ENCODE data around the gene DERL3. TPM values are rescaled to one million over a fixed set of nuclear protein-coding genes. Genes with fewer than 3 reads are reported as not detected.
A peak's percentile ranks its signal among the peaks of the same experiment; 100 is the strongest.

DERL3 gene
- total RNA-seq, result 1 to 10 TPM in 6 of 9 donors, under 1 TPM in 2, not detected in 1; 0.36 to 3.7 (median 2.3) TPM
- polyA plus RNA-seq, result 1 to 10 TPM; 2.7 to 4.3 (median 3.8) TPM
- long read RNA-seq, donor 1, partial matches to known transcripts, result 0 of 1 reads
- long read RNA-seq, donor 1, other reads (novel, unspliced or antisense), result 0 of 1 reads
- long read RNA-seq, donor 2, result 0 reads
- long read RNA-seq, donor 3, result 0 reads
- long read RNA-seq, donor 4, result 0 reads
- long read RNA-seq, donor 5, partial matches to known transcripts, result 0 of 1 reads
- long read RNA-seq, donor 5, other reads (novel, unspliced or antisense), result 0 of 1 reads
- long read RNA-seq, donor 6, result 0 reads
- long read RNA-seq, donor 7, result 0 reads
- long read RNA-seq, donor 8, result 0 reads
- long read RNA-seq, donor 9, result 0 reads
- long read RNA-seq, donor 10, result 0 reads

GRCh38 chr22:23838681-23839468 lies at the start of gene DERL3:
TSS of gene DERL3 (minus strand) at chr22:23839006. CDS start at chr22:23838987, 19 bp downstream.
- peaks cover 0 to 16% of the 10 kb centered on the region in 2 donors for H3K36me3 ChIP-seq (replicated peaks in 1 of 2)
- H3K9me3 ChIP-seq (replicated peaks in 1 of 3), result no peaks in the 10 kb centered on the region
- intact Hi-C loops (cut with DNase I), result no loop called here
- no peak within 1 kb of the TSS for H3K27ac ChIP-seq
- H3K4me1 ChIP-seq (replicated peaks in 1 of 2), result peaks cover 6 to 15% of the 10 kb centered on the region in 2 donors
- no peaks in the 10 kb centered on the region for H3K27me3 ChIP-seq
- DNase-seq, result peak; percentile 97 to 100 (median 99)
- WGBS, 4 donors, result 0 to 4% (median 1%) methylated on average over 14 to 70 of the region's 70 CpGs
- no peak for TF ChIP-seq POLR2A (IDR thresholded peaks at IDR 0.05)
- TF ChIP-seq, protein P1, sequence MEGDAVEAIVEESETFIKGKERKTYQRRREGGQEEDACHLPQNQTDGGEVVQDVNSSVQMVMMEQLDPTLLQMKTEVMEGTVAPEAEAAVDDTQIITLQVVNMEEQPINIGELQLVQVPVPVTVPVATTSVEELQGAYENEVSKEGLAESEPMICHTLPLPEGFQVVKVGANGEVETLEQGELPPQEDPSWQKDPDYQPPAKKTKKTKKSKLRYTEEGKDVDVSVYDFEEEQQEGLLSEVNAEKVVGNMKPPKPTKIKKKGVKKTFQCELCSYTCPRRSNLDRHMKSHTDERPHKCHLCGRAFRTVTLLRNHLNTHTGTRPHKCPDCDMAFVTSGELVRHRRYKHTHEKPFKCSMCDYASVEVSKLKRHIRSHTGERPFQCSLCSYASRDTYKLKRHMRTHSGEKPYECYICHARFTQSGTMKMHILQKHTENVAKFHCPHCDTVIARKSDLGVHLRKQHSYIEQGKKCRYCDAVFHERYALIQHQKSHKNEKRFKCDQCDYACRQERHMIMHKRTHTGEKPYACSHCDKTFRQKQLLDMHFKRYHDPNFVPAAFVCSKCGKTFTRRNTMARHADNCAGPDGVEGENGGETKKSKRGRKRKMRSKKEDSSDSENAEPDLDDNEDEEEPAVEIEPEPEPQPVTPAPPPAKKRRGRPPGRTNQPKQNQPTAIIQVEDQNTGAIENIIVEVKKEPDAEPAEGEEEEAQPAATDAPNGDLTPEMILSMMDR (IDR thresholded peaks at IDR 0.05), result no peak
- H3K4me3 ChIP-seq, result peak within 1 kb of the TSS in 1 of 4 donors; percentile 36

- WGBS, 4 donors, result 82 to 97% (median 96%) methylated on average over 6 to 9 of the region's 9 CpGs; no CpG with 5 or more reads in 1 of the 4 donors
- TF ChIP-seq, protein P1 (IDR thresholded peaks at IDR 0.05), result no peak
- TF ChIP-seq POLR2A (IDR thresholded peaks at IDR 0.05), result no peak
- no peaks in the 10 kb centered on the region for H3K9me3 ChIP-seq (replicated peaks in 1 of 3)
- DNase-seq, result no peak
- H3K4me3 ChIP-seq, result no peak overlapping the region
- H3K27ac ChIP-seq, result no peak overlapping the region
- intact Hi-C loops (cut with DNase I), result no loop called here
- H3K36me3 ChIP-seq (replicated peaks in 1 of 2), result no peaks in the 10 kb centered on the region
- peaks cover 7 to 10% of the 10 kb centered on the region in 2 donors for H3K4me1 ChIP-seq (replicated peaks in 1 of 2)
- H3K27me3 ChIP-seq, result no peaks in the 10 kb centered on the region
Observed at GRCh38 chr22:23884140-23884539, 45.3 kb upstream of the DERL3 start.

DNA sequence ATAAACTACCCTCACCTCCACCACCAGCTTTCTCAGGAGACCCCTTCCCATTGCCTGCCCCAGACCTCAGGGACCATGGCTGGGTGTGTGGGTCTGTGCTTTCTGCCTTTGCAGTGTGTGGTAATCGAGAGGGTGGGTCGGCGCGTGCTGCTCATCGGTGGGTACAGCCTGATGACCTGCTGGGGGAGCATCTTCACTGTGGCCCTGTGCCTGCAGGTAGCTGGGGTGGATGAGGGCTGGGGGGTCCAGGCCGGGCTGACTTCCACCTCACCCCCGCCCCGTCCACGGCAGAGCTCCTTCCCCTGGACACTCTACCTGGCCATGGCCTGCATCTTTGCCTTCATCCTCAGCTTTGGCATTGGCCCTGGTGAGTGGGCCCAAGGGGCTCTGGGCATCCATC lies 44.9 kb upstream of the DERL3 start:
- DNase-seq, result no peak
- H3K27me3 ChIP-seq, result no peaks in the 10 kb centered on the region
- H3K36me3 ChIP-seq (replicated peaks in 1 of 2), result no peaks in the 10 kb centered on the region
- TF ChIP-seq, protein P1 (IDR thresholded peaks at IDR 0.05), result no peak
- TF ChIP-seq POLR2A (IDR thresholded peaks at IDR 0.05), result no peak
- intact Hi-C loops (cut with DNase I), result no loop called here
- H3K27ac ChIP-seq, result no peak overlapping the region
- WGBS, 4 donors, result 90 to 97% (median 95%) methylated on average over 2 to 9 of the region's 9 CpGs
- peaks cover 6 to 9% of the 10 kb centered on the region in 2 donors for H3K4me1 ChIP-seq (replicated peaks in 1 of 2)
- no peak overlapping the region for H3K4me3 ChIP-seq
- no peaks in the 10 kb centered on the region for H3K9me3 ChIP-seq (replicated peaks in 1 of 3)

DNA sequence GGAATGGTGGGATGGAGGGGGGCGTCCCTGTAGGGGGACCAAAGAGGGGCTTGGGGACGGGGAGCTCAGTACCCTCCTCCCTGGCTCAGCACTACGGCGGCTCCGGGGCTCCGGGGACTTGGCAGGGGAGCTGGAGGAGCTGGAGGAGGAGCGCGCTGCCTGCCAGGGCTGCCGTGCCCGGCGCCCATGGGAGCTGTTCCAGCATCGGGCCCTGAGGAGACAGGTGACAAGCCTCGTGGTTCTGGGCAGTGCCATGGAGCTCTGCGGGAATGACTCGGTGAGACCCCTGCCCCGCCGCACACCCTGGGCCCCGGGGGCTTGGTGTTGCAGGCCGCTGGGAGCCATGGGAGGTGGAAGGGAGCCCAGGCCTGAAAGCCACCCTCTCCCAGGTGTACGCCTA lies 43.6 kb upstream of the DERL3 start:
- H3K9me3 ChIP-seq (replicated peaks in 1 of 3), result no peaks in the 10 kb centered on the region
- H3K27ac ChIP-seq, result no peak overlapping the region
- intact Hi-C loops (cut with DNase I), result no loop called here
- H3K4me1 ChIP-seq (replicated peaks in 1 of 2), result no peaks in the 10 kb centered on the region
- H3K4me3 ChIP-seq, result no peak overlapping the region
- no peak for DNase-seq
- 84 to 95% (median 90%) methylated on average over 13 to 20 of the region's 20 CpGs for WGBS, 4 donors
- H3K36me3 ChIP-seq (replicated peaks in 1 of 2), result no peaks in the 10 kb centered on the region
- H3K27me3 ChIP-seq, result no peaks in the 10 kb centered on the region
- TF ChIP-seq POLR2A (IDR thresholded peaks at IDR 0.05), result no peak
- TF ChIP-seq, protein P1 (IDR thresholded peaks at IDR 0.05), result no peak

Measured in adrenal gland (tissue), 19 donors.